A549 (cell line): ENCODE measurements around the gene EML2.

Experiments used
- CEBPB ChIP-seq, 2 experiments: fragments of >200 bp in 1 of 2; sonication (Bioruptor Twin) in 1 of 2; formaldehyde crosslinking in 1 of 2; IDR thresholded peaks; 2 replicates each; pipeline ENCODE4 v1.6.1; 2012 to 2016
- HEYL ChIP-seq: fragments of 250-450 bp; sonication (Bioruptor Pico); IDR thresholded peaks from 2 replicates; pipeline ENCODE4 v1.8.0; 2021; ENCODE audit warnings: mild to moderate bottlenecking, moderate library complexity
- HOXB13 ChIP-seq: fragments of 250-450 bp; sonication (Bioruptor Pico); IDR thresholded peaks from 2 replicates; pipeline ENCODE4 v1.5.0; 2020; ENCODE audit warnings: low read depth, mild to moderate bottlenecking, moderate library complexity
- MYC ChIP-seq: IDR thresholded peaks from 2 replicates; pipeline ENCODE4 v1.6.1; 2012; ENCODE audit warnings: mild to moderate bottlenecking, inconsistent platforms, low read length, improper control_type of control experiment, borderline replicate concordance
- POLR2A ChIP-seq: IDR thresholded peaks from 2 replicates; pipeline ENCODE4 v1.6.1; 2012; ENCODE audit warnings: mild to moderate bottlenecking, low read length
- RAD21 ChIP-seq, 2 experiments: fragments of >200 bp in 1 of 2; sonication (Bioruptor Twin) in 1 of 2; formaldehyde crosslinking in 1 of 2; IDR thresholded peaks in 1 of 2; conservative IDR thresholded peaks in 1 of 2; 2 replicates in 1 of 2; 3 replicates in 1 of 2; pipeline ENCODE4 v1.6.1; 2012 to 2018; ENCODE audit warnings: inconsistent platforms in 1 of 2
- RARB ChIP-seq: fragments of 250-450 bp; sonication (Bioruptor Pico); IDR thresholded peaks from 2 replicates; pipeline ENCODE4 v1.8.0; 2021; ENCODE audit warnings: mild to moderate bottlenecking, moderate library complexity
- REST ChIP-seq: fragments of 200-600 bp; sonication (generic); IDR thresholded peaks from 2 replicates; pipeline ENCODE4 v1.6.1; 2016; ENCODE audit warnings: antibody characterized with exemption, mild to moderate bottlenecking, moderate library complexity
- RFX5 ChIP-seq: fragments of 450-650 bp; IDR thresholded peaks from 2 replicates; pipeline ENCODE4 v1.7.1; 2014; ENCODE audit warnings: antibody characterized with exemption, mild to moderate bottlenecking, moderate library complexity
- RNF2 ChIP-seq: fragments of 200-600 bp; sonication (generic); IDR thresholded peaks from 2 replicates; pipeline ENCODE4 v1.6.1; 2016; ENCODE audit warnings: low read depth, mild to moderate bottlenecking, antibody characterized with exemption, moderate library complexity, borderline replicate concordance
- SMC3 ChIP-seq: fragments of >200 bp; sonication (Bioruptor Twin); formaldehyde crosslinking; IDR thresholded peaks from 3 replicates; pipeline ENCODE4 v1.6.1; 2018; ENCODE audit warnings: inconsistent platforms
- ZSCAN20 ChIP-seq: fragments of 250-450 bp; sonication (Bioruptor Pico); IDR thresholded peaks from 2 replicates; pipeline ENCODE4 v1.8.0; 2022; ENCODE audit warnings: mild to moderate bottlenecking, moderate library complexity
- TF ChIP-seq, protein P1 (sequence below): fragments of >200 bp; sonication (Bioruptor Twin); formaldehyde crosslinking; IDR thresholded peaks from 3 replicates; pipeline ENCODE4 v1.5.1; 2016
- TF ChIP-seq, protein P2 (sequence below): IDR thresholded peaks from 2 replicates; pipeline ENCODE4 v1.6.1; 2012

GRCh38 chr19:45653634-45654033 is 14.4 kb upstream of the EML2 start:
- TF ChIP-seq HEYL (no peak), POLR2A (no peak), HOXB13 (CRISPR knock-in tag) (no peak), RARB (CRISPR knock-in tag) (no peak), RNF2 (no peak), REST (no peak), ZSCAN20 (CRISPR knock-in tag) (no peak), SMC3 (no peak), RAD21 (conservative IDR thresholded peaks at IDR 0.05 in 1 of 2, IDR thresholded peaks at IDR 0.05 in 1 of 2) (no peak), CEBPB (IDR thresholded peaks at IDR 0.05) (no peak), RFX5 (no peak), MYC (no peak)
- TF ChIP-seq, protein P1, sequence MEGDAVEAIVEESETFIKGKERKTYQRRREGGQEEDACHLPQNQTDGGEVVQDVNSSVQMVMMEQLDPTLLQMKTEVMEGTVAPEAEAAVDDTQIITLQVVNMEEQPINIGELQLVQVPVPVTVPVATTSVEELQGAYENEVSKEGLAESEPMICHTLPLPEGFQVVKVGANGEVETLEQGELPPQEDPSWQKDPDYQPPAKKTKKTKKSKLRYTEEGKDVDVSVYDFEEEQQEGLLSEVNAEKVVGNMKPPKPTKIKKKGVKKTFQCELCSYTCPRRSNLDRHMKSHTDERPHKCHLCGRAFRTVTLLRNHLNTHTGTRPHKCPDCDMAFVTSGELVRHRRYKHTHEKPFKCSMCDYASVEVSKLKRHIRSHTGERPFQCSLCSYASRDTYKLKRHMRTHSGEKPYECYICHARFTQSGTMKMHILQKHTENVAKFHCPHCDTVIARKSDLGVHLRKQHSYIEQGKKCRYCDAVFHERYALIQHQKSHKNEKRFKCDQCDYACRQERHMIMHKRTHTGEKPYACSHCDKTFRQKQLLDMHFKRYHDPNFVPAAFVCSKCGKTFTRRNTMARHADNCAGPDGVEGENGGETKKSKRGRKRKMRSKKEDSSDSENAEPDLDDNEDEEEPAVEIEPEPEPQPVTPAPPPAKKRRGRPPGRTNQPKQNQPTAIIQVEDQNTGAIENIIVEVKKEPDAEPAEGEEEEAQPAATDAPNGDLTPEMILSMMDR, result no peak
- TF ChIP-seq, protein P2, sequence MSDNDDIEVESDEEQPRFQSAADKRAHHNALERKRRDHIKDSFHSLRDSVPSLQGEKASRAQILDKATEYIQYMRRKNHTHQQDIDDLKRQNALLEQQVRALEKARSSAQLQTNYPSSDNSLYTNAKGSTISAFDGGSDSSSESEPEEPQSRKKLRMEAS, result no peak
